WERI-Rb-1 (cell line): ENCODE measurements around the gene ZBTB7C.

Experiments used
- DNase-seq: peaks from one replicate; pipeline ENCODE4 v3.0.0-alpha.2; 2020
- H3K27ac ChIP-seq: fragments of 250-450 bp; sonication (Bioruptor Pico); 2 replicates; pipeline ENCODE4 v1.5.1; 2020; ENCODE audit warnings: mild to moderate bottlenecking, moderate library complexity
- H3K27me3 ChIP-seq: fragments of 250-450 bp; sonication (Bioruptor Pico); 2 replicates; pipeline ENCODE4 v1.5.1; 2021; ENCODE audit warnings: mild to moderate bottlenecking, low read depth, moderate library complexity; ENCODE audit not compliant: insufficient read depth, severe bottlenecking
- H3K36me3 ChIP-seq: fragments of 250-450 bp; sonication (Bioruptor Pico); 2 replicates; pipeline ENCODE4 v1.5.1; 2020; ENCODE audit warnings: mild to moderate bottlenecking, moderate library complexity
- H3K4me3 ChIP-seq: 2 replicates; pipeline ENCODE4 v1.5.1; 2011; ENCODE audit warnings: low read depth, mild to moderate bottlenecking, control low read depth, low read length
- H3K9me3 ChIP-seq: fragments of 250-450 bp; sonication (Bioruptor Pico); 2 replicates; pipeline ENCODE4 v1.5.1; 2021; ENCODE audit warnings: mild to moderate bottlenecking, moderate library complexity; ENCODE audit not compliant: severe bottlenecking
- TF ChIP-seq, protein P1 (sequence below): IDR thresholded peaks from 2 replicates; pipeline ENCODE4 v1.5.1; 2011; ENCODE audit warnings: low read depth, mild to moderate bottlenecking, control low read depth, inconsistent platforms, low read length

Gene ZBTB7C

DNA sequence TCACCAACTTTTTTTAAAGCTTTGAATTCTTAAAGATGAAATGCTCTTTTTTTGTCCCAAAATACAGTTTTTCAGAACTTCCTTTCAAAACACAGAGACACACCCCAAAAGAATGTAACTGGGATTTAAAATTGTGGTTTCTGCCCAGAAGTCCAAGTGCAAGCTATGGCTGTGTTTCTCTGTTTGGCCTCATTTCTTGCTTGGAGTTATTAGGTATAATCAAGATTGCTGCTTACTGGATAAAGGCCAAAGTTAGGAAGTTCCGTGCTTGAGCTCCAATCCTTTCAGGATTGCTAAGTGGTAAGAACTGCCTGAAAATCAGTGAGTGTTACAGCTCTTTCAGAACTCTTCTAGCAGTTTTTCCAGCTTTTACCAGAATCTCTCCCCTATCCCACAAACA lies 16.9 kb downstream of the ZBTB7C start:
- Histone ChIP-seq H3K27me3 (no peaks in the 10 kb centered on the region), H3K27ac (no peak overlapping the region), H3K4me3 (no peak overlapping the region), H3K9me3 (no peaks in the 10 kb centered on the region), H3K36me3 (no peaks in the 10 kb centered on the region)
- TF ChIP-seq, protein P1, sequence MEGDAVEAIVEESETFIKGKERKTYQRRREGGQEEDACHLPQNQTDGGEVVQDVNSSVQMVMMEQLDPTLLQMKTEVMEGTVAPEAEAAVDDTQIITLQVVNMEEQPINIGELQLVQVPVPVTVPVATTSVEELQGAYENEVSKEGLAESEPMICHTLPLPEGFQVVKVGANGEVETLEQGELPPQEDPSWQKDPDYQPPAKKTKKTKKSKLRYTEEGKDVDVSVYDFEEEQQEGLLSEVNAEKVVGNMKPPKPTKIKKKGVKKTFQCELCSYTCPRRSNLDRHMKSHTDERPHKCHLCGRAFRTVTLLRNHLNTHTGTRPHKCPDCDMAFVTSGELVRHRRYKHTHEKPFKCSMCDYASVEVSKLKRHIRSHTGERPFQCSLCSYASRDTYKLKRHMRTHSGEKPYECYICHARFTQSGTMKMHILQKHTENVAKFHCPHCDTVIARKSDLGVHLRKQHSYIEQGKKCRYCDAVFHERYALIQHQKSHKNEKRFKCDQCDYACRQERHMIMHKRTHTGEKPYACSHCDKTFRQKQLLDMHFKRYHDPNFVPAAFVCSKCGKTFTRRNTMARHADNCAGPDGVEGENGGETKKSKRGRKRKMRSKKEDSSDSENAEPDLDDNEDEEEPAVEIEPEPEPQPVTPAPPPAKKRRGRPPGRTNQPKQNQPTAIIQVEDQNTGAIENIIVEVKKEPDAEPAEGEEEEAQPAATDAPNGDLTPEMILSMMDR = no peak
- DNase-seq = no peak

DNA sequence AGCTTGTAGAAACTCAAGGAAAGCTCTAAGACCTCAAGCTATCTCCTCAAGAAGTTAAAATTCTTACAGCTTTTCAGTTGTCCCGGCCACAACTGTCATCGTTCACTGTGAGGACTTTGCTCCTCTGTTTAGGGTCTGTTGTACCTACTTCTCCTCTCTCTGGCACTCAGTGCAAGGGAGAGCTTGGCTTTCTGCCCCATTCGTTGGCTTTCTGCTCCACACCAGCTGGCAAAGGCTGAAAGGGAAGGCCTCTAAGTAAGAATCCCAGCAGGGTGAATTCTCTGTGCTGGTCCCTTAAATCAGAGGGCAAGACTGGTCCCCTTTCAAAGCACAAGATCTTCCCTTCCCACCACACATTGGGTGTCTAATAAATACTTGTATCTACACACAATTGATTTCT lies 17.3 kb downstream of the ZBTB7C start:
- Histone ChIP-seq H3K4me3 (no peak overlapping the region), H3K27me3 (no peaks in the 10 kb centered on the region), H3K9me3 (no peaks in the 10 kb centered on the region), H3K36me3 (no peaks in the 10 kb centered on the region), H3K27ac (no peak overlapping the region)
- DNase-seq = no peak
- TF ChIP-seq, protein P1 = no peak

DNA sequence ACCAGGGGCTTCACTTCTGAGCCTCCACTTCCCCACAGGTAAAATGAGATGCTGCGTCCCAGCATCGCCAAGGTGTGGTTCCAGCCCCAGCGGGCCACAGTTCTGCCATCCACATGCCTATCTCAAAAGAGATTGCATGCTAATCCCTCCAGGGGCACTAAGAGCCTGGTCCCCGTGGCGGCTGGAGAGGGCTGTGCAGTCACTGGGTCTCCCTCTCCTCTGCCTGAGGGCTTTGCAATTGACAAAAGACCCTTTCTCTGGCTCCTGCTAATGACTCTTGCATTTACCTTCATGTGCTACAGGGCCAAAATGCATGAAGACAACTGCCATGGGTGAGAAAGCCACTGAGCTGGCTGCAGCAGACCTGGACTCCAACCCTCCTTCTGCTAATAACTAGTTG lies 18.5 kb downstream of the ZBTB7C start:
- no peak overlapping the region for H3K4me3 ChIP-seq
- no peak for DNase-seq
- H3K27ac ChIP-seq = no peak overlapping the region

DNA sequence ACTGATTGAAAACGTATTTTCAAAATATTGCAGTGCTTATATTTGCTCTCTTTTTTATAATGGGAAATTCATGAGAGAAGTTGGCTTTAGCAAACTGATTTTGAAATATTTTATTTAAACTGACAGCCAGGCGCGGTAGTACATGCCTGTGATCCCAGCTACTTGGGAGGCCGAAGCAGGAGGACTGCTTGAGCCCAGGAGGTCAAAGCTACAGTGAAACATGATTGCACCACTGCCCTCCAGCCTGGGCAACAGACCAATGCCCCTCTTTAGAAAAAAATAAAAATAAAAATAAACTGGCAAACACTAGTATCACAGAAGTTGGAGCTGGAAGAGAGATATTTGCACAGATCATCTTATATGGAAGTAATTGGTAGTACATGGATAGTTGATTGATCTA lies 20.7 kb downstream of the ZBTB7C start:
- H3K4me3 ChIP-seq = no peak overlapping the region
- H3K27me3 ChIP-seq = no peaks in the 10 kb centered on the region
- no peaks in the 10 kb centered on the region for H3K36me3 ChIP-seq
- no peak overlapping the region for H3K27ac ChIP-seq
- TF ChIP-seq, protein P1 = no peak
- H3K9me3 ChIP-seq = no peaks in the 10 kb centered on the region
- DNase-seq = no peak

More for the DNA sequence above, 18.5 kb downstream of the ZBTB7C start:
- H3K27me3 ChIP-seq = no peaks in the 10 kb centered on the region
- TF ChIP-seq, protein P1 = no peak
- H3K36me3 ChIP-seq = no peaks in the 10 kb centered on the region
- H3K9me3 ChIP-seq = no peaks in the 10 kb centered on the region

DNA sequence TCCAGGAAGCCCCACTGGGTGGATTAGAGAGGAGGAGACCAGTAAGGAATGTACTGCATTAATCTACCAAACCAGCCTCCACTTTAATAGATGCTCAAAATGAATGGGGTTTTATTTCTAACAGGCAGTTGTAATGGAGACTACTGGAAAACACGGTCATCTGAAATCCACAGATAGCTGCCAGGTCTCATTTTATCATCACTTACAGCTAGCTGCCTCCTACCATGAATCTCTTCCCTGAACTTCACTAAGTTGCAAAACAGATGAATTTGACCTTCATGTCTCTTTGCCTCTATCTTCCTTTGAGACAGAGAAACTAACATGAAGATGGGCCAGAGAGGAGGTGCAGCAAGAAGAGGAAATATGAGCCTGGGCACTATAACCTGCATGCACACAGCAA lies 21.9 kb downstream of the ZBTB7C start:
- Histone ChIP-seq H3K27me3 (no peaks in the 10 kb centered on the region), H3K36me3 (no peaks in the 10 kb centered on the region), H3K9me3 (no peaks in the 10 kb centered on the region), H3K27ac (no peak overlapping the region), H3K4me3 (no peak overlapping the region)
- TF ChIP-seq, protein P1 = no peak
- no peak for DNase-seq

DNA sequence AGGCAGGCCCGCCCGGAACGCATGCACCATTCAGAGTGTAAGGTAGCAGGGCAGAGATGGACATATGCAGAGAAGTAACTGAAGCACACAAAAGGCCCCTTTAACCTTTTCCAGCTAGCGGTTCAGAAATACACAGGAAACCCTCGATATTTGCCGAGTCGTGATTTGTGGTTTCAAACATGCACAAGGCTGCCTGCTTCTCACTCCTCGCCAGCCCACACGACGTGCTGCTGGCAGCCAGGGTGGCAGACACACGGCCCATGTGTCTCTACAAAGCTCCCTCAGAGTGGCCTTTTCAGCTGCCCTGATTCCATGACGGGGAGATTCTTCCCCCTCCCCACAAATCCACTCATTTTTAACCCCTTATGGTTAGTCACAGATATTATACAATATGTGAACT lies 23.6 kb downstream of the ZBTB7C start:
- TF ChIP-seq, protein P1 = no peak
- Histone ChIP-seq H3K4me3 (no peak overlapping the region), H3K27me3 (no peaks in the 10 kb centered on the region), H3K36me3 (no peaks in the 10 kb centered on the region), H3K27ac (no peak overlapping the region), H3K9me3 (no peaks in the 10 kb centered on the region)
- DNase-seq = no peak
